PC-9 (cell line): Measurements from ENCODE around the gene COL18A1. TPM values are rescaled to one million over a fixed set of nuclear protein-coding genes. Genes with fewer than 3 reads are reported as not detected.

Source experiments
- BruUV-seq: library from RNA; stranded (reverse); fragments of 400-500 nt; replicated peaks from 2 replicates; lab custom pipeline; 2021; lab: Mats Ljungman, UMichigan
- CTCF ChIA-PET: fragments of 300-600 bp; sonication (Branson Sonifier 250); formaldehyde crosslinking; loops from one replicate; lab custom pipeline; 2022; ENCODE audit warnings: antibody characterized with exemption; lab: Charles Lee
- POLR2A ChIA-PET: fragments of 300-600 bp; sonication (Branson Sonifier 250); formaldehyde crosslinking; loops from one replicate; lab custom pipeline; 2022; ENCODE audit warnings: antibody characterized with exemption; ENCODE audit not compliant: unreplicated experiment; lab: Charles Lee
- DNase-seq, 2 experiments: peaks; one replicate each; pipeline versions ENCODE4 v3.0.0 to v3.0.0-alpha.2; 2015 to 2022; ENCODE audit warnings: mixed read lengths in 1 of 2
- H2AFZ ChIP-seq: fragments of 200-600 bp; sonication (generic); 2 replicates; pipeline ENCODE4 v1.8.1; 2017; ENCODE audit warnings: antibody characterized with exemption
- H3F3A ChIP-seq: fragments of 200-600 bp; sonication (generic); 2 replicates; pipeline ENCODE4 v1.8.1; 2017; ENCODE audit warnings: antibody characterized with exemption, mild to moderate bottlenecking, low read depth; ENCODE audit not compliant: insufficient read depth
- H3K27ac ChIP-seq: fragments of 200-600 bp; sonication (generic); 2 replicates; pipeline ENCODE4 v1.6.1; 2016; ENCODE audit warnings: mixed run types
- H3K27me3 ChIP-seq: fragments of 200-600 bp; sonication (generic); 2 replicates; pipeline ENCODE4 v1.6.1; 2016; ENCODE audit warnings: low read depth, mixed run types; ENCODE audit not compliant: insufficient read depth
- H3K36me3 ChIP-seq: fragments of 200-600 bp; sonication (generic); 2 replicates; pipeline ENCODE4 v1.6.1; 2016; ENCODE audit warnings: low read depth, mixed run types
- H3K4me1 ChIP-seq: fragments of 200-600 bp; sonication (generic); replicated peaks from 2 replicates; pipeline ENCODE4 v1.6.1; 2016; ENCODE audit warnings: mixed run types; ENCODE audit not compliant: insufficient read depth
- H3K4me2 ChIP-seq: fragments of 200-600 bp; sonication (generic); 2 replicates; pipeline ENCODE4 v1.6.1; 2017; ENCODE audit warnings: mixed run types
- H3K4me3 ChIP-seq: fragments of 200-600 bp; sonication (generic); 2 replicates; pipeline ENCODE4 v1.6.1; 2016; ENCODE audit warnings: mixed run types
- H3K79me2 ChIP-seq: fragments of 200-600 bp; sonication (generic); 2 replicates; pipeline ENCODE4 v1.6.1; 2017; ENCODE audit warnings: low read depth, mixed run types
- H3K9me2 ChIP-seq: fragments of 200-600 bp; sonication (generic); 2 replicates; pipeline ENCODE4 v1.8.1; 2017; ENCODE audit warnings: mild to moderate bottlenecking; ENCODE audit not compliant: insufficient read depth
- H3K9me3 ChIP-seq: fragments of 200-600 bp; sonication (generic); 2 replicates; pipeline ENCODE4 v1.8.1; 2016; ENCODE audit warnings: low read depth; ENCODE audit not compliant: insufficient read depth
- H4K20me1 ChIP-seq: fragments of 200-600 bp; sonication (generic); 2 replicates; pipeline ENCODE4 v1.8.1; 2017; ENCODE audit not compliant: insufficient read depth
- EZH2 ChIP-seq: fragments of 200-600 bp; sonication (generic); IDR thresholded peaks from 2 replicates; pipeline ENCODE4 v1.8.0; 2017; ENCODE audit warnings: antibody characterized with exemption, low read depth
- intact Hi-C: fragments of 100-400 bp; cut with micrococcal nuclease; formaldehyde crosslinking; loops from one replicate; pipeline ENCODE4 v1.10.0; 2022; ENCODE audit not compliant: unreplicated experiment
- total RNA-seq: library from RNA; stranded (reverse); gene quantifications from 2 replicates; pipeline ENCODE4 v1.2.3, GENCODE V29; 2021
- TF ChIP-seq, protein P1 (sequence below): fragments of 200-600 bp; sonication (generic); conservative IDR thresholded peaks from 2 replicates; pipeline ENCODE4 v1.6.1; 2017; ENCODE audit warnings: mixed run types, antibody characterized with exemption, mild to moderate bottlenecking, moderate library complexity

COL18A1 gene
- total RNA-seq, 1 experiment from 2014 or later = 82.4 TPM

DNA sequence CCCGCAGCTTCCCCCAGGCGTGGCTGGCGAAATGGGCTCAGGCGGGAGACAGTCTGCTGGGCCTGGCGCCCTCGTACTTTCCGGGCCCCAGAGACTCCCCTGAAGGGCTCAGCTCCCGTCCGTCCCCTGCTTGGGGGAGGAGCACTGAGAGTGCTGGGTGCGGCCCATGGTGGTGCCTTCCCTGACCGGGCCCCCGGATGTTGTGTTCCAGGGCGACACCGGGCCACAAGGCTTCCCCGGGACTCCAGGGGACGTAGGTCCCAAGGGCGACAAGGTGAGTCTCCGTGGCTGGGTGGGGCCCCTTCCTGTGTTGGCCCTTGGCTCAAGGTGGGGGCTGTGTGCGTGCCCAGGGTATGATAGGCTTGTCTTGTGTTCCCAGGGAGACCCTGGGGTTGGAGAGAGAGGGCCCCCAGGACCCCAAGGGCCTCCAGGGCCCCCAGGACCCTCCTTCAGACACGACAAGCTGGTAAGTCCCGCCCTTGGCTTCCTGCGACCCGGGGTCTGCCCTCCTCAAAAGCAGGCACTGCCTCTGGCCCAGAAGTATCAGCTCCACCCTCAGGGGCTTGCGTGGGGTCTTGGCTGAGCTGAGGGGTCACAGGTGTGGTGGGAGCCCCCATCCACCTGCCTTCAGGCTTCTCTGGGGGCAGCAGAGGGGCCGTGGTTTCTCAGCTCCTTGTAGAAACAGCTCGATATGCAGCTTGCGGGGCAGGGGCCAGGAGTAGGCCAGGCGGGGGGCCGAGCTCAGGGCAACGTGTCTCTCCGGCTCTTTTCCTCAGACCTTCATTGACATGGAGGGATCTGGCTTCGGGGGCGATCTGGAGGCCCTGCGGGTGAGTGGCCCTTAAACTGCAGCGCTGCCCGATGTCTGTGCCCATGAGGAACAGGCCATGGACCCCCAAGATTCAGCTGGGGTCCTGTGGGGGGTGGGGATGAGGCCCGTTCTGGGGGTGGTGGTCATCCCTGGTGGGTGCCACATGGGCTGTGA lies 75.0 kb downstream of the COL18A1 start:
- Histone ChIP-seq H3K27ac (no peak overlapping the region), H2AFZ (no peak overlapping the region), H3K36me3 (no peaks in the 10 kb centered on the region), H3K79me2 (no peaks in the 10 kb centered on the region), H3F3A (peaks cover 4% of the 10 kb centered on the region; the same call in 1 of the 2 replicates), H3K27me3 (no peaks in the 10 kb centered on the region), H3K4me3 (no peak overlapping the region), H3K9me2 (no peaks in the 10 kb centered on the region), H3K4me2 (no peak overlapping the region), H3K4me1 (no peaks in the 10 kb centered on the region), H3K9me3 (no peaks in the 10 kb centered on the region), H4K20me1 (no peaks in the 10 kb centered on the region)
- no TSS peak for BruUV-seq
- DNase-seq = no peak
- CTCF ChIA-PET = no interaction called here
- intact Hi-C loops = no loop called here
- POLR2A ChIA-PET = no interaction called here
- TF ChIP-seq EZH2 = no peak
- TF ChIP-seq, protein P1, sequence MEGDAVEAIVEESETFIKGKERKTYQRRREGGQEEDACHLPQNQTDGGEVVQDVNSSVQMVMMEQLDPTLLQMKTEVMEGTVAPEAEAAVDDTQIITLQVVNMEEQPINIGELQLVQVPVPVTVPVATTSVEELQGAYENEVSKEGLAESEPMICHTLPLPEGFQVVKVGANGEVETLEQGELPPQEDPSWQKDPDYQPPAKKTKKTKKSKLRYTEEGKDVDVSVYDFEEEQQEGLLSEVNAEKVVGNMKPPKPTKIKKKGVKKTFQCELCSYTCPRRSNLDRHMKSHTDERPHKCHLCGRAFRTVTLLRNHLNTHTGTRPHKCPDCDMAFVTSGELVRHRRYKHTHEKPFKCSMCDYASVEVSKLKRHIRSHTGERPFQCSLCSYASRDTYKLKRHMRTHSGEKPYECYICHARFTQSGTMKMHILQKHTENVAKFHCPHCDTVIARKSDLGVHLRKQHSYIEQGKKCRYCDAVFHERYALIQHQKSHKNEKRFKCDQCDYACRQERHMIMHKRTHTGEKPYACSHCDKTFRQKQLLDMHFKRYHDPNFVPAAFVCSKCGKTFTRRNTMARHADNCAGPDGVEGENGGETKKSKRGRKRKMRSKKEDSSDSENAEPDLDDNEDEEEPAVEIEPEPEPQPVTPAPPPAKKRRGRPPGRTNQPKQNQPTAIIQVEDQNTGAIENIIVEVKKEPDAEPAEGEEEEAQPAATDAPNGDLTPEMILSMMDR = no peak

DNA sequence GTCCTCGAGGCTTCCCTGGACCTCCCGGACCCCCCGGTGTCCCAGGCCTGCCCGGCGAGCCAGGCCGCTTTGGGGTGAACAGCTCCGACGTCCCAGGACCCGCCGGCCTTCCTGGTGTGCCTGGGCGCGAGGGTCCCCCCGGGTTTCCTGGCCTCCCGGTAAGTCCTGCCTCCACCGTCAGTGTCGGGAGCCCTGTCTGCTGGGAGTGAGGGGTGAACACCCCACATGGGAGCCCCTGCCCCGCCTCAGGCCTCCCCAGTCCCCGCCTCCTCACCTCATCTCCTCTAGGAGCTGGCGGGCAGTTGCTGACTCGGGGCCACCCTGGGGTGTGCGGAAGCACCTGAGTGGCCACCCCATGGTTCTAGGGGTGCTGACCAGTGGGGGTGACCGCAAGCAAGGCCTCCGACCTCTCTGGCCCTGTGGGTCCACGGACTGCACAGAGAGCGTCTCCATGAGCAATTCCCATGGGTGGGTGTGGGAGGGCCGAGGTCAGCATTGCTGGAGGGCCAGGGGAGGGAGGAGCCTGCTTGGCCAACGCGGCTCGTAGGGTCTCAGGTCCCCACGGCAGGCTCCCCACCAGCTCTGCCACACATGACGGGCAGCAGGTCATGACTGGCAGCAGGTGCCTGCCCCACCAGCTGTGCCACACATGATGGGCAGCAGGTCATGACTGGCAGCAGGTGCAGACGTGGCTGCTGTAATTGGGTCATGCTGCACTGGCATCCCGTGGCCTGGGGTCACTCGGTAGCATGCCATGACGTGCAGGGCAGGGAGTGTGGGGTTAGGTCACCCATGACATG lies 75.9 kb downstream of the COL18A1 start:
- no peak overlapping the region for H3K27ac ChIP-seq
- H2AFZ ChIP-seq = no peak overlapping the region
- H3K9me2 ChIP-seq = no peaks in the 10 kb centered on the region
- CTCF ChIA-PET = no interaction called here
- intact Hi-C loops = no loop called here
- H3K27me3 ChIP-seq = no peaks in the 10 kb centered on the region
- no peak overlapping the region for H3K4me3 ChIP-seq
- peaks cover 4% of the 10 kb centered on the region; the same call in 1 of the 2 replicates for H3F3A ChIP-seq
- no peaks in the 10 kb centered on the region for H3K36me3 ChIP-seq
- H4K20me1 ChIP-seq = no peaks in the 10 kb centered on the region
- H3K4me1 ChIP-seq = no peaks in the 10 kb centered on the region
- no peaks in the 10 kb centered on the region for H3K9me3 ChIP-seq
- POLR2A ChIA-PET = no interaction called here
- no peak overlapping the region for H3K4me2 ChIP-seq
- TF ChIP-seq, protein P1 = no peak
- TF ChIP-seq EZH2 = no peak
- H3K79me2 ChIP-seq = no peaks in the 10 kb centered on the region
- DNase-seq = no peak
- BruUV-seq = no TSS peak

DNA sequence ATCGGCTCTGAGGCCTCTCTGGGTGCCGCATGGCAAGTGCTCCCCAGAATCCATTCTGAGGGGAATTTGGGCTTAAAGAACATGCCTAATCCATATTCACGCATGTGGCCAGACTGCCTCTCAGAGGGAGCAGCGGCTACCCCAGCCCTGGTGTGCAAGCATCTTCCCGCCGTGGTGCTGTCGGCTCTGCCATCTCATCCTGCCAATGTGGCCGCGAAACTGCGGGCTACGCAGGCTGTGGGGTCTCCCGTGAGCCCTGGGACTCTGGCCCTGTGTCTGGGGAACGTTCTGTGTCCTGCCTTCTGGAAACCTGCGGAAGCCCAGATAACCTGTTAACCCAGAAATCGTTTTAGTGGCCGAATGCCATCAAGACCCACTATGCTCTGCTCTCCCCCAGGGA lies 76.6 kb downstream of the COL18A1 start:
- no peak overlapping the region for H3K27ac ChIP-seq
- no peaks in the 10 kb centered on the region for H3K36me3 ChIP-seq
- peaks cover 4% of the 10 kb centered on the region; the same call in 1 of the 2 replicates for H3F3A ChIP-seq
- intact Hi-C loops = no loop called here
- no peaks in the 10 kb centered on the region for H3K9me2 ChIP-seq
- no peak overlapping the region for H2AFZ ChIP-seq
- H3K4me2 ChIP-seq = no peak overlapping the region
- ChIA-PET CTCF (no interaction called here), POLR2A (no interaction called here)
- H3K4me1 ChIP-seq = no peaks in the 10 kb centered on the region
- no peaks in the 10 kb centered on the region for H3K9me3 ChIP-seq
- DNase-seq = no peak
- TF ChIP-seq, protein P1 = no peak
- TF ChIP-seq EZH2 = no peak
- no TSS peak for BruUV-seq
- no peaks in the 10 kb centered on the region for H3K27me3 ChIP-seq
- H4K20me1 ChIP-seq = no peaks in the 10 kb centered on the region
- H3K79me2 ChIP-seq = no peaks in the 10 kb centered on the region
- H3K4me3 ChIP-seq = no peak overlapping the region
